ENCODE measurements around the gene PGPEP1. TPM values are rescaled to one million over a fixed set of nuclear protein-coding genes. Genes with fewer than 3 reads are reported as not detected.
A peak's percentile ranks its signal among the peaks of the same experiment; 100 is the strongest.

The PGPEP1 gene
- total and polyA plus RNA-seq, 2 donors (not counting 3 experiments of a cell fraction or from before 2014, with no cell fraction given) = 9.9 to 27.2 TPM

GRCh38 chr19:18291019-18291524, 49.3 kb upstream of the PGPEP1 start:
- ChIA-PET POLR2A (interaction anchor here (0.9 to 4.2 kb wide), 2 partner anchors 10 to 13 kb away, joined by 3 to 100 read pairs; partner anchors contain the start of gene JUND), CTCF (interaction anchor here (1.4 to 3.8 kb wide), 3 partner anchors 10 to 37 kb away, joined by 5 to 64 read pairs (median 21); partner anchors contain the start of gene JUND)
- no peak for DNase-seq (ENCODE audit: low read depth, low spot score)
- Histone ChIP-seq H3K9me1 (replicated peaks; ENCODE audit: control insufficient read depth, extremely low read depth, insufficient read depth, low read length) (no peaks in the 10 kb centered on the region), H3K36me3 (ENCODE audit: control insufficient read depth in 2 of 2, extremely low read depth in 1 of 2, insufficient read depth in 2 of 2, low read length in 2 of 2) (no peaks in the 10 kb centered on the region), H4K20me1 (replicated peaks; ENCODE audit: control insufficient read depth, extremely low read depth, insufficient read depth, low read length) (no peaks in the 10 kb centered on the region), H3K27me3 (ENCODE audit: control insufficient read depth in 2 of 2, insufficient read depth in 2 of 2, low read length in 2 of 2) (no peaks in the 10 kb centered on the region), H3K4me2 (ENCODE audit: insufficient read depth, low read length) (peak overlapping the region; percentile 44), H2AFZ (ENCODE audit: low read depth, low read length) (peak overlapping the region; percentile 94), H3K9ac (replicated peaks; ENCODE audit: extremely low read depth, insufficient read depth, low read length) (no peak overlapping the region), H3K27ac (ENCODE audit: insufficient read depth, low read depth, low read length) (no peak overlapping the region), H3K4me3 (replicated peaks in 1 of 3; ENCODE audit: insufficient read depth in 1 of 3, low read depth in 1 of 3, low read length in 3 of 3) (peak overlapping the region in 1 of 3 experiments; percentile 56), H3K4me1 (ENCODE audit: control insufficient read depth, extremely low read depth, insufficient read depth, low read length) (peaks cover 16% of the 10 kb centered on the region), H3K9me3 (replicated peaks; ENCODE audit: control insufficient read depth, insufficient read depth, low read length) (no peaks in the 10 kb centered on the region), H3K79me2 (ENCODE audit: control insufficient read depth, insufficient read depth, low read length) (no peaks in the 10 kb centered on the region)
- no TSS peak for BruUV-seq (replicated peaks)
- dilution Hi-C loops (cut with MboI; ENCODE audit: extremely low pct_ligation_motif_present, low sequenced_read_pairs) (no loop called here), intact Hi-C loops (cut with micrococcal nuclease) (no loop called here)
- no peak for FAIRE-seq
- TF ChIP-seq POLR2AphosphoS5 (IDR thresholded peaks at IDR 0.05; ENCODE audit: insufficient read depth, low read depth, low read length) (no peak), MAX (IDR thresholded peaks at IDR 0.05; ENCODE audit: insufficient read depth, insufficient read length) (no peak), JUN (IDR thresholded peaks at IDR 0.05; ENCODE audit: borderline replicate concordance, insufficient read depth, insufficient read length, low read depth) (no peak), GATA2 (IDR thresholded peaks at IDR 0.05; ENCODE audit: insufficient read depth, insufficient read length, low read depth, low read length) (no peak), EZH2 (IDR thresholded peaks at IDR 0.05; ENCODE audit: borderline replicate concordance, low read depth, low read length, severe bottlenecking) (no peak), MYC (IDR thresholded peaks at IDR 0.05; ENCODE audit: low read depth, low read length) (no peak), FOS (IDR thresholded peaks at IDR 0.05; ENCODE audit: borderline replicate concordance, insufficient read depth, low read length) (no peak), CTCF (IDR thresholded peaks at IDR 0.05; ENCODE audit: extremely low read depth in 1 of 2, insufficient read depth in 1 of 2, low read depth in 1 of 2, low read length in 2 of 2) (no peak), POLR2A (IDR thresholded peaks at IDR 0.05; ENCODE audit: low read depth, low read length) (no peak)
